HK-2 (cell line): ENCODE data around the gene ANKS4B.
"Not testable (repeated sequence)": the region's sequence is repeated elsewhere in the genome, so short reads cannot be mapped to it uniquely, and the experiment has no call there.

Experiments used
- DNase-seq: peaks from one replicate; pipeline ENCODE4 v3.0.0-alpha.2; 2018; ENCODE audit not compliant: unreplicated experiment

The ANKS4B gene

GRCh38 chr16:21219551-21219950 lies 13.9 kb upstream of the ANKS4B start:
- DNase-seq, result no peak

- DNase-seq, result peak; percentile 27
These were observed 10.8 kb upstream of the ANKS4B start for GRCh38 chr16:21222495-21223337.

GRCh38 chr16:21223787-21224186 lies 9.7 kb upstream of the ANKS4B start:
- no peak for DNase-seq

GRCh38 chr16:21224800-21225199 lies 8.7 kb upstream of the ANKS4B start:
- DNase-seq, result no peak

GRCh38 chr16:21226749-21227148 lies 6.8 kb upstream of the ANKS4B start:
- no peak for DNase-seq

GRCh38 chr16:21227866-21228265 lies 5.6 kb upstream of the ANKS4B start:
- no peak for DNase-seq

GRCh38 chr16:21228361-21228872 lies 5.1 kb upstream of the ANKS4B start:
- DNase-seq, result no peak

- no peak for DNase-seq
These were observed 416 bp upstream of the ANKS4B start for GRCh38 chr16:21233045-21233520.

- DNase-seq, result no peak
These were observed 1.7 kb downstream of the ANKS4B start for GRCh38 chr16:21235199-21235585.

- DNase-seq, result no peak
These were observed 3.3 kb downstream of the ANKS4B start for GRCh38 chr16:21236831-21237230.

GRCh38 chr16:21239646-21240045 lies 6.1 kb downstream of the ANKS4B start:
- no peak for DNase-seq

GRCh38 chr16:21242756-21243155 lies 9.3 kb downstream of the ANKS4B start:
- DNase-seq, result no peak

- DNase-seq, result no peak
These were observed 11.2 kb downstream of the ANKS4B start for GRCh38 chr16:21244518-21245215.

- DNase-seq, result not testable (repeated sequence)
These were observed 14.7 kb downstream of the ANKS4B start for GRCh38 chr16:21248179-21248578.

GRCh38 chr16:21250072-21250923 lies 16.8 kb downstream of the ANKS4B start:
- DNase-seq, result no peak

- DNase-seq, result no peak
These were observed 20.0 kb downstream of the ANKS4B start for GRCh38 chr16:21253470-21253869.

- no peak for DNase-seq
These were observed 23.1 kb downstream of the ANKS4B start for GRCh38 chr16:21256636-21257035.

GRCh38 chr16:21257284-21257683 lies 23.8 kb downstream of the ANKS4B start:
- no peak for DNase-seq

- peak; percentile 55 for DNase-seq
These were observed 27.6 kb downstream of the ANKS4B start for GRCh38 chr16:21260870-21261791.

GRCh38 chr16:21262779-21263639 lies 29.5 kb downstream of the ANKS4B start:
- DNase-seq, result no peak
